ENCODE results near the gene SOCS7.
"Not testable (repeated sequence)": the region's sequence is repeated elsewhere in the genome, so short reads cannot be mapped to it uniquely, and the experiment has no call there.

SOCS7 gene

DNA sequence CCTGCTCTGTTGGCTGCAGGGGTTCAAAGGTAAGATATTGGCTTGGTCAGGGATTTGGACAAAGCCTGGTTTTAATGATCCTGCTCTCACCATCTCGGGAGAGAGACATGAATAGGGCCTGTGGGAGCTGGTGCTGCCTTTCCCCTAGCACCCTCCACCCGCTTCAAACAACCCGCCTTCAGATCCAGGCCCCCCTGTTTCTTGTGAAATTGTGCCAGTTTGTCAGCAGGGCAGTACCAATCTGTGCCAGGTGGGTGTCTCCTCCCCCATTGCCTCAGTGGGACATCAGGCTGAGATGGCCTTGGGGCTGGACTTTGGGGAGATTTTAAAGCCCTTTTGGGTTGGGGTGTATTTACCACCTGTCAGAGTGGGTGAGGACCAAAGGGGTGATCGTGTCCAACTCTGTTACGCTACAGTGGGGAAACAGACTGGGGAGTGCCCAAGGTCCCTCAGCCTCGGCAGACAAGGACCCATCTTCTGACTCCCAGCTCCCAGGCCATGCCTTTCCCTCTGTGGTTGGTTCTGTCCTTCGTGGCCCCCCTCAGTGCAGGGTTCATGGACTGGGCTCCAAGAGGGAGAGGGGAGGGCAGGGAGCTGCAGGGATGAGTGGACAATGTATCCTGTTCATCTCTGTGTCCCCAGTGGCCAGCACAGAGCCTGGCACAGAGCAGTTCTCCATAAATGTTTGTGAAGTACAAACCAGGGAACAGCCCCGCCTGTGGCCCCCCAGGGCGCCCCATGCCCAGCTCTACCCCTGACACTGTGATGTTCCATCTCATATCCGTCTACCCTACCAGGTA, 79.9 kb downstream of the SOCS7 start:
- in situ Hi-C loops (cut with MboI; ENCODE audit: low sequenced_read_pairs) = no loop called here

DNA sequence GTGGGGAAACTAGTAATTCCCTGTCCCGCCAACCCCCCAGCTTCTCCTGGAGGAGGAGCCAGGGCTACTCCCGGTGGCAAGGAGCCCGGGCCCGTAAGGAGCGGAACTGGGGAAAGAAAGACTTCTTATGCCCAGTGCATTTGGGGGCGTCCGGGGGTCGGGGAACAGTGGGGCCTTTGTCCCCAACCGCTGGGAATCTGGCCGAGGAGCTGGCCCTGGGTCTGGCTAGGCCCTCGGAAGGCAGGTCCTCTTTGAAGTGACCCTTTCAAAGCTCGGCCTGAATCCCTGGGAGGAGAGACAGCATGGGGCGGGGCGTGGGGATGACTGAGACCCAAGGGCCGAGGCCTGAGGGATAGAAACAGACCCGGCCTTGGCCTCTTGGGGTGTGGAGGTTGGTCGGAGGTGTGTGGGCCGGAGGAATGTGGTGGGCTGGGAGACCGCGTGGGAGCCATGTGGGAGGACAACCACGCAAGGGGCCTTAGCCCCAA, 82.6 kb downstream of the SOCS7 start:
- in situ Hi-C loops (cut with MboI; ENCODE audit: low sequenced_read_pairs) = no loop called here

DNA sequence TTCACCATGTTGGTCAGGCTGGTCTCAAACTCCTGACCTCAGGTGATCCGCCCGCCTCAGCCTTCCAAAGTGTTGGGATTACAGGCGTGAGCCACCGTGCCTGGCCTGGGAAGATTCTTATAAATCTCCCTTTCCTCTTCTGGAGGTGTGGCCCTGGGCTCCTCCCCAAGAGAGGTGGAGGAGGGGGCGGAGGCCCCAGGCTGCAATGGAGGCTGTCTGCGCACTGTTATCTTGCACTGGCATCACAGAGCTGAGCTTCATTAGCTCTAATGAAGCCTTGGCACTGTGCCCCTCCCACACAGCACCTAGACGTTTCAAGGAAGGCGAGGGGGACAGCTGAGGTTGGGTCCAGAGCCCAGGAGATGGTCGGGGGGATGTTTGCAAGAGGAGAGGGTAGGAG, 84.2 kb downstream of the SOCS7 start:
- in situ Hi-C loops (cut with MboI; ENCODE audit: low sequenced_read_pairs) = no loop called here

DNA sequence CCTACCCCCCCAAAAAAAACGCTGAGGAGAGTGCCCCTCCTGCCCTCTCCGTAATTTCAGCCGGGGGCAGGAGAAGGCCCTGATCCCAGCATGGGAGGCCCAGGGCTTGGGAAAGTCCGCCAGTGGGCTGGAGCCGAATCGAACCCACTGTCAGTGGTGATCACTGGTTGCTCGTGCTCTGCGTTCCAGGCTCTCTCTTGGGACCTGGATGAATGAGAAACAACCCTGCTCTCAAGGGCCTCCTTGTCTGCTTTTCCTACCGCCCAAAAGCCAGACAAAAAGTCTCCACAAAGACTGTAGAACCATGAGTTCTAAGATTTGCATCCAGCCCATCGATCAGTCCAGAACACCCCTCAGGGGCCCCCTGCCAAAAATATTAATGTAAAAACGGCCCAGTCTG, 84.7 kb downstream of the SOCS7 start:
- in situ Hi-C loops (cut with MboI; ENCODE audit: low sequenced_read_pairs) = no loop called here

DNA sequence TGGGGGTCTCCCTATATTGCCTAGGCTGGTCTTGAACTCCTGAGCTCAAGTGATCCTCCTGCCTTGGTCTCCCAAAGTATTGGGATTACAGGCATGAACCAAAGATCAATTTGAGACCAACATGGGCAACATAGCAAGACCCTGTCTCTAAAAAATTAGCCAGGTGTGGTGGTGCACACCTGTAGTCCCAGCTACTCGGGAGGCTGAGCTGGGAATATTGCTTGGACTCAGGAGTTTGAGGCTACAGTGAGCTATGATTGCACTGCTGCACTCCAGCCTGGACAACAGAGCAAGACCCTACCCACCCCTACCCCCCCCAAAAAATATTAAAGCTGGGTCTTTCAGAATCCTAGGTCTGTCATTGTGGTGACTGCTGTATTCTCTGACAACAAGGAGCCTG, 85.7 kb downstream of the SOCS7 start:
- in situ Hi-C loops (cut with MboI; ENCODE audit: low sequenced_read_pairs) = not testable (repeated sequence)

DNA sequence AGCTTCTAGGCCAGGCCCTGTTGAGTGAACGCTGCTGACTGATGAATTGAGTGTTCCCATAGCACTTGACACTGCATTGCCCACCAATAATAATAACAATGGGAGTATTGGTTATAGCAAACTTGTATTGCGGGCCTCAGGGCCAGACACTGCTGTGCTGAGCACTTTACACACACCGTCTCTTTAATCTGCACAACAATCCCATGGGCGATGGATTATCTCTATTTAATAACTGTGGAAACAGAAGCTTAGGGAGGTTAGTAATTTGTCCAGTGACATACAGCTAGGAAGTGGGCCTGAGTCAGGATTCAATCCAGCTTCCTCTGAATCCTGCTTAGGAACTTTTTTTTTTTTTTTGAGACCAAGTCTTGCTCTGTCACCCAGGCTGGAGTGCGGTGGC, 87.8 kb downstream of the SOCS7 start:
- in situ Hi-C loops (cut with MboI; ENCODE audit: low sequenced_read_pairs) = no loop called here

DNA sequence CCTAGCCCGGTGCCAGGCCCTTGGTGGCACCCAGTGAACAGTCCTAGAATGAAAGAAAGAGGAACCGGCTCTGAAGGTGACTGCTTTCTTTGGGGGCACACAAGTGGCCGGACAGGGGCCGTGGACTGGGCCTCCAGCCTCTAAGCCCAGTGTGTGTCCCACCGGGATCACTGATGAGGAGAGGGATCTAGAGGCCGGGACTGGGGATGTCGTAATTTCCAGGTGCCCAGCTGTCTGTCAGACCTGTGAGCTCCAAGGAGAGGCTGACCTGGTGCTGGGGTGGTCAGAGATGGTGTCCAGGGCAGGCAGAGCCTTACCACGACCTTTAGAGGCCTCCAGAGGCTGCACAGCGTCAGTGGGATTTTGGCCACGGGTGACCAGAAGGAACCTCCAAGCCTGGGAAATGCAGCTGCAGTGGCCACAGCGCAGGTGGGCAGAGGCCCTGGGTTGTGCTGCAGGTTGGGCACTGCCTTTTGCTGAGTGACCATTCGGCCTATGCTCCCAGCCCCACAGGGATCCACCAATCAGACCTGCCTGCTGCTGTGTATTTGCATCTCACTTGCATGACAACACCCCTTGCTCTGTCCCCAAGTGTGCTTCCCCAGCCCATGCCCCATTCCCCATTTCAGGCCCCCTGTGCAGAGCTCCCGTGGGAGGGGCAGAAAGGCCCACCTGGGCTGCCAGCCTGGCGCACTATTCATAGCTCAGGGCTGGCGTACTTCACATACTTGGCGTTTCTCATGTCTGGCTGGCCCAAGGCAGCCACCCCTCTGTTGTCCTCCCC, 89.2 kb downstream of the SOCS7 start:
- in situ Hi-C loops (cut with MboI; ENCODE audit: low sequenced_read_pairs) = no loop called here

DNA sequence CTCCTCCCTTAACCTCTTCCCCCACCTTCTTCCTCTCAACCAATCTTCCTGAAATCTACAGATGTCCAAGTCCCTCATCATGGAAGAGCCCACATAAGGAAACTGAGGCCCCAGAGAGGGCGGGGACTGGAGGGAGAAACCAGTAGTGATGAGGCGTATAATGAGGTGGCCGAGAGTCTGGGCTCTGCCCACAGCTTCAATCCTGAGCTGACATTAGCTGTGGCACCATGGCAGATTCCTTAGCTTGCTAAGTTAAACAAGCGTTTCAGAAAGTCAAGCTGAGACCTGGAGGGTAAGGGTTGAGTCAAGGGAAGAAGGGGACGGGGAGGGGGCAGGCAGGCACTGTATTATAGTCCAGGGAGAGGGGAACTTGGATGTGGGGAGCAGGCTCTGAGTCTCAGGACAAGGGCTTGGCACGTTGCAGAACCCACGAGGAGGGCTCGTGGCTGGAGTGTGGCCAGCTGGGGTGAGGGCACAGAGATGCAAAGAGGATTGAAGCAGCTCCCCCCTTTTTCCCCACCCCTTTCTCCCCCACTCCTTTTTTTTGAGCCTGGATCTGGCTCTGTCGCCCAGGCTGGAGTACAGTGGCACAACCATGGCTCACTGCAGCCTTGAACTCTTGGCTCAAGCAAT, 89.9 kb downstream of the SOCS7 start:
- in situ Hi-C loops (cut with MboI; ENCODE audit: low sequenced_read_pairs) = no loop called here

DNA sequence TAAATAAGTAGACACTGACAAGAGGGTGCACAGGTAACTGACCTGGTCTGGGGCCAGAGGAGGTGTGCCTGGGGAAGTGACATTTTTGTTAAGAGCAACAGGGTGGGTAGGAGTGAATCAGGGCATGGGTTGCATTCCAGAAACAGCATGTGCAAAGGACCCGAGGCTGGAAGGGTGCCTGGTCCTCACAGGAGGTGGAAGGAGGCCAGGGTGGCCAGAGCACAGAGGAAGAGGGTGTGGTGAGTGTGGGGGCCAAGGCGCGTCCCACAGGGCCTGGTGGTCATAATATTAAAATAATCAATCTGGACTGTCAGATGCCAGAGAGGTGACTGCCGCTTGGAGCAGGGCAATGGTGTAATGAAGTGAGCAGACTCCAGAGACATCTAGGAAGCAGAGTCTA, 90.9 kb downstream of the SOCS7 start:
- in situ Hi-C loops (cut with MboI; ENCODE audit: low sequenced_read_pairs) = no loop called here

DNA sequence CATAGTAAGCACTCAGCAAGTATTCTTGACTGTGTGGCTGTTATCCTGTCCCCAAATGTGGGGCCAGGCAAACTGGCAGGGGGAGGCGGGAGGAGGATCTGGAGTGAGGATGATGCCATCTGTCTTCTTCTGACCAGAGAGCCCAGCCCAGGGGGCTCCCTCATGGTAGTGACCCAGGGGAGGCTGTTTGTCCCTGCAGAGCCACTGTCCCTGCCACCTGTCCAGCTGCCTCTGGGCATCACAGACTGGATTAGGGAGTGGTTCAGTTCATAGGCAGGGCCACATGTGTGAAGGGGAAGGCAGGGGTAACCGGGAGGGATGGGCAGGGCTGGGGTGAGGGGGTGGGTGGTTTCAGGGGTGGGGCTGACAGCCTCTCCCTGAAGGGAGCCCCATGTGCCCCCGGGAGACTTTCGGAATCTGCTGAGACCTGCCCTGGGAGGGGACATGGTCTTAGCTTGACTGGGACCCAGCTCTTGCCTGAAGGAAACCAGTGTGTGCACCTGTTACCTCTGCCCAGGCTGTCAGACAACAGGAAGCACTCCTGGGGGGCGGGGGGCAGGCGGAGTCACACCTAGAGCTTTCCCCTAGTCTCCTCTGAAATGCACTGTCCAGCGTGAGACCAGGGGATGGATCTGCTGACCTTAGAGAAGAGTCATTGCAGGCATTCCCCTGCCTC, 91.8 kb downstream of the SOCS7 start:
- in situ Hi-C loops (cut with MboI; ENCODE audit: low sequenced_read_pairs) = no loop called here

DNA sequence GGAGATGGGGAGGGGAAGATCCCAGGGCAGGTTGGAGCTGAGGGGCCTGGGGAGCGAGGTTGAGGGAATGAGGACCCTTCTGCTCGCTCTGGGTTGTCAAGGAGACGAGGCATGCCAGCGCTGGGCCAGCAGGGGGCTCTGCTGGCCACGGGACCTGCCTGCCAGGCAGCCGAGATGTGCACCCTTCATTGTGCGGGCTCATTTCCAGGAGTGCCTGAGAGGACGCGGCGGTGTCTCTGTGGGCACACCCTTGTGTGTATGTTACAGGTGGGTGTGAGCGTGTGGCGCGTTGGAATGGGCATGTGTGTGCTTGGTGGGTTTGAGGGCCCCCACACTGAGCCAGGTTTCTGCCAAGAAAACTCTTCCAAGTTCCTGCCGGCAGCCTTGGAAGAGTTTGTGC, 92.5 kb downstream of the SOCS7 start:
- in situ Hi-C loops (cut with MboI; ENCODE audit: low sequenced_read_pairs) = no loop called here

DNA sequence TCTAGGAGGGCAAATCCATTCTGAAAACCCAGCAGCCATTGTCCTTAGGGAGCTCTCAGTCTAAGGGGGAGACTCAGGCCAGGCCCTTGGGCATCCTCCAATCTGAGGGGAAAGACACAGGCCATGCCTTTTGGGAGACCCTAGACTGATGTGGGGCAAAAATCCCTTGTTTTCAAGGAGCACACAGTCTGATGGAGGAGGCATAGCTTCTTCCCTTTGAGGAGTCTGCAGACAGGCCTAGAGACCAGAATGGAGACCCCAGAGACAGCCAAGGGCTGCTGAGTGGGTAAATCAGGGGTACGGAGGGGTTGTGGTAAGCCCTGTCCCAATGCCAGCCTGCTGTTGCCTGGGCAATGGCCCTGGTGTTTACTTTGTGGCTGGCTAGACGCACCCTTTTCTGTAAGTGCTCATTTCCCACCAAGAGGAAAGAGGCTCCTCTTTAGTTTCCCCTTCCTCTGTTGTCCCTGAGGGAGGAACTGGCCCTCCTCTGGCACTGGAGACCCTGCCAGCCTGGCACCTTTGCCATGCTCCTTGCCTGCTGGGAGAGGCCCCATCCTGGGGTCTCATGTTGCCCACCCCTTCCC, 96.0 kb downstream of the SOCS7 start:
- in situ Hi-C loops (cut with MboI; ENCODE audit: low sequenced_read_pairs) = no loop called here

DNA sequence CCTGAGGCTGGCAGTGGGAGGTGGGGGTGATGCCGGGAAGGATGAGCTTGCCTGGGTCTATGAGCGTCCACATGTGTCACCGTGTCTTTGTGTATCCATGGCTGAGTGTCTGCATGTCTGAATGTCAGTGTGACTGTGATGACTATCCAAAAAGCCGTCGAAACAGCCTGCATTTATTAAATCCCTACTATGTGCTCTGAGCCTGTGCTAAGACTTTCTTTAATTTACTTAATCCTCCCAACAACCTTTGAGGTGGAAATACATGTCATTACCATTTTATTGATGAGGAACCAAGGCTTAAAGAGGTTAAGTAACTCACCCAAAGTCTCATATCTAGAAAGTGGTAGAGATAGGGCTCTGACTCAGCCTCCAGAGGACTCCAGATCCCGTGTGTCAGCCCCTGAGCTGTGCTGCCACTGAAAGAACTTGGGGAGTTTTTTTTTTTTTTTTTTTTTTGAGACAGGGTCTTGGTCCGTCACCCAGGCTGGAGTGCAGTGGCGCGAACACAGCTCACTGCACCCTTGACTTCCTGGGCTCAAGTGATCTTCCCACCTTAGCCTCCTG, 96.6 kb downstream of the SOCS7 start:
- in situ Hi-C loops (cut with MboI; ENCODE audit: low sequenced_read_pairs) = no loop called here

DNA sequence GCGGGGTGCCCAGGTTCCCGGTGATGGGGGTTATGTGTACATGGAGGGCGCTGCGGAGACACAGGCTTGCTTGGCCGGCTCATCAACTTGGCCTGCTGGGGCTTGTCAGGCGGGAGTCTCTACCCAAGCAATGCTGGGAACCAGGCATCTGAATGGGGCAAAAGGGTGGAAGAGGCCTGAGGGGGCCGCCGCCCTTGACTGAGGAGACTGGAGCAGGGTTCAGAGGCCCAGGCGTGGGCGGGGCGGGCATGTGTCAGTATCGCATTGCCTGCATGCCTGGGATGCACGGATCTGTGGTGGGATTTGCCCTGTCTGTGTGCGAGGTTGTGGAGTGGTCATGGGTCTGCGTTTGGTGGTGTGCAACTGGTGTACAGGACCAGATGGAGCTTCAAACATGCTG, 97.7 kb downstream of the SOCS7 start:
- in situ Hi-C loops (cut with MboI; ENCODE audit: low sequenced_read_pairs) = no loop called here

DNA sequence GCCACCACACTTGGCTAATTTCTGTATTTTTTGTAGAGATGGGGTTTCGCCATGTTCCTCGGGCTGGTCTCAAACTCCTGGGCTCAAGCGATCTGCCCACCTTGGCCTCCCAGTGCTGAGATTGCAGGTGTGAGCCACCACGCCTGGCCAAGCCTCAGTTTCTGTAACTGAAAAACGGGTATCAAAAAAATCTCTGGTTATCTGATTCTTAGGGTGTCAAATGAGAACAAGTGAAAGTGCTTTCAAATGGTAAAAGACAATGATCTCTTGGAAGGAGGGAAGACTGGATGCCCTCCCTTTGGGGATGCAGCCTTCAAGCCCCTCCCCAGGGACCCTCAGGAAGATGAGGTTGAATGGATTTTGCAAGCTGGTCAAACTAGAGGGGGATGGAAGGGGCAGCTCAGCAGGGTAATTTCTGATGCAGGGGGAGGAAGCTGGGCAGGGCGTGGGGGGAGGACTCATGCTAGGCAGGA, 98.9 kb downstream of the SOCS7 start:
- in situ Hi-C loops (cut with MboI; ENCODE audit: low sequenced_read_pairs) = no loop called here

DNA sequence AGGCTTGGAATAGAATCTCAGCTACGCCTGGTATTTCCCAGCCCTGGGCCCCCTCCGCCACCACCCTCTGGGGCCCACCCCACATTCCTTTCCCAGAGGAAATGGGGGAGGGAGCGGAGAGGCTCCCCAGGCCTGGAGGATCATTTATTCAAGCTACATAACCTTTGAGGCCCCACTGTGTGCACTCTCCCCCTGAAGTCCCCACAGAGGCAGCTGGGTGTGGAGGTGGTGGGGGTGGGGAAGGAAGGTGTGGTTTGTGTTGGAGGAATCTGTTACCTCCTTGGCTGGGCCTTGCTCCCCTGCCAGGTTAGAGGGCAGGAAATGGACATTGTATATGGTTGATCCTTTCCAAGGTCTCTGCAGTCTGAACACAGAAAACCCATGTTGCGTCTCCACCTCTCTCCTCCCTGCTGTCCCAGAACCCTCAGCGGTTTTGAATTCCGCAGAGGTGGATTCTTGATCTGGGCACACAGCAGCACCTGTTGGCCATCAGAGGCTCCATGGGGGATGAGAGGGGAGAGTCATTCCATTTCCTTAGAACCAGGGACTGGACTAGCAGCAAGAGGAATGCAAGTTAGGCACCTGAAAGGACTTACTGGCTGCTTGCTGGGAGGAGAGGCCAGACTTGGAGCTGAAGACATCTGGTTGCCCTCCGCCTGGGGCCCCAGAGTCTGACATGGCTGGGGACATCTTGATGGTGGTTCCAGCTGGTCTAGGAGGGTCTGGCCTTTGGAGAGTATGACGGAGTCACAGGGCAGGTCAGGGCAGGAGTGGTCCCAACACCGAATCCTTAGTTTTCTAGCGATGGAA, 99.6 kb downstream of the SOCS7 start:
- in situ Hi-C loops (cut with MboI; ENCODE audit: low sequenced_read_pairs) = no loop called here

DNA sequence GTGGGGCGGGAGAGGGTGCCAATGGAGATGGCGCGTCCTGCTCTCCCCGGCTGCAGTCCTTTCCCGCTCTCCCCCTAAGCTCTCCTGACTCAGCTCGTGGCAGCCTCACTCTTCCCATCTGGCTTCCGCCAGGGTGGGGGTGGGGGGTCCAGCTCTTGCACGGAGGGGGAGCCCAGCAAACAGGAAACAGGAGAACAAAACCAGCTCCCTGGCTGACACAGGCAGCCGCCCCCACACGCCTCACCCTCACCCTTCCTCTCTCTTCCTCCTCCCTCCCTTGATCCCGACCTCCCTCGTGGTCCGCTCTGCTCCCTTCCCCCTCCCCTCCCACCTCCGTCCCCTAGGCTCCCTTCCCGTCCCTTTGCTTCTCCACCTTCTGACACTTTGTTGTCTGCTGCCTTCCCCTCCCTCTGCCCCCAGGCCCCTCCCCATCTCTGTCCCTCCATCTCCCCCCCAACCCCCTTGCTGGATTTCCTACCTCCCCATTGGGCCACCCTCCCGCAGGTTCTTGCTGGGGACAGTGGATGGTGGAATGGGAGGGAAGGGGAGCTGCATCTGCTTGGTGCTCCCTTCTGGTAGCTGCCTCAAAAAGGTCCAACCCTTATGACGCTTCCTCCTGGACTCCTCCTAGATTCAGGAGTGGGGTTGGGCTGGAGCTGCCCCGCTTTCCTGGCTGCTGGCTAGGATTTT, 100.3 kb downstream of the SOCS7 start:
- in situ Hi-C loops (cut with MboI; ENCODE audit: low sequenced_read_pairs) = no loop called here

DNA sequence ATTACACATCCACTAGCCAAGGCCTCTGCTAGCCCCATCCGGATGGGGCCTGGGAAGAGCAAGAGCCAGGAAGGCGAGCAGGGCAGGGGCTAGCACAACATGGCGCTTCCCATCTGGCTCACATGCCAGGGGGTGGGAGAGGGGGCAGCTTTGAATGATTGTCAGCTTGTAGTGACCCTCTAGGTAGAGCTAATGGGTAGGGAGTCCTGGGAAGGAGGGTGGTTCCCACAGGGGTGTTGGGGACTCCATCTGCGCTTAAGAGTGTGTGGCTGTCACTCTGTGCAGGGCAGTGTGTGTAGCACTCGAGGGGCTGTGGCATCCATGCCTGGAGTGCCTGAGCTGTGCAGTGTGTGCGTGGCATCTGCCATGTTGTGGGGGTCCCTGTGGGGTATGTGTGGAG, 101.1 kb downstream of the SOCS7 start:
- in situ Hi-C loops (cut with MboI; ENCODE audit: low sequenced_read_pairs) = no loop called here

DNA sequence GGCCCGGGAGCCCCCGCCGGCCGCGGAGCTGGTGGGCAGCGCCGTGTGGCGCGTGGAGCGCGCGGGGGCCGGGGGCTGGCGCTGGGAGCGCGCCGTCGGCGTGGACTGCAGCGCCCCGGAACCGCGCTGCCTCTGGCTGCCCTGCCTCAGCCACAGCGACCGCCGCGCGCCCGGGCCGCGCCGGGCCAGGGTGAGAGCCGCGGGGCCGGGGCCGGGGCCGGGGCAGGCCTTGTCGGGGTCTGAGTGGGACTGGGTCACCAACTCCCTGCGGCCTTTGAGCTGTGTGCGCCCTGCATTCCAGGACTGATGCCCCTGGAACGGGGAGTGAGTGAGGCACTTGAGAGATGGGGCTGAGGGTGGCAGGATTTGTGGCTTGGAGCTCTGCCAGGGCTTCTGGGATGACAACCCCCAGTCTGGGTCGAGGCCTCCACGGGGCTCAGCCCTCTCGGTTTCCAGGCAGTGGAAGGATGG, 102.3 kb downstream of the SOCS7 start:
- in situ Hi-C loops (cut with MboI; ENCODE audit: low sequenced_read_pairs) = no loop called here

Data from HL-60/S4 treated with retinoic acid at 250 ng/mL for 4 days and 3 days (cell line).